Suprapubic skin (tissue), 4 donors: ENCODE measurements around the gene PIK3CA. TPM values are rescaled to one million over a fixed set of nuclear protein-coding genes. Genes with fewer than 3 reads are reported as not detected.

ENCODE experiments used
- DNase-seq, 2 donors: peaks; one replicate each; pipeline ENCODE4 v3.0.0-alpha.2; 2019; ENCODE audit warnings: low spot score in 2 of 2
- H3K27ac ChIP-seq: fragments of 200-600 bp; sonication (generic); one replicate; pipeline ENCODE4 v1.5.1; 2019
- H3K27me3 ChIP-seq: fragments of 200-600 bp; sonication (generic); one replicate; pipeline ENCODE4 v1.5.1; 2019
- H3K36me3 ChIP-seq: fragments of 200-600 bp; sonication (generic); one replicate; pipeline ENCODE4 v1.5.1; 2019
- H3K4me1 ChIP-seq: fragments of 200-600 bp; sonication (generic); one replicate; pipeline ENCODE4 v1.5.1; 2019
- H3K4me3 ChIP-seq: fragments of 200-600 bp; sonication (generic); one replicate; pipeline ENCODE4 v1.5.1; 2019; ENCODE audit warnings: mild to moderate bottlenecking
- H3K9me3 ChIP-seq: fragments of 200-600 bp; sonication (generic); one replicate; pipeline ENCODE4 v1.5.1; 2019
- CTCF ChIP-seq, 2 donors: fragments of 200-600 bp in 1 of 2; fragments of 450-650 bp in 1 of 2; sonication (generic) in 1 of 2; IDR thresholded peaks; one replicate each; pipeline ENCODE4 v1.5.1; 2016 to 2019; ENCODE audit warnings: antibody characterized with exemption in 2 of 2, mild to moderate bottlenecking in 1 of 2, moderate library complexity in 1 of 2
- EP300 ChIP-seq: sonication (generic); formaldehyde crosslinking; IDR thresholded peaks from one replicate; pipeline ENCODE4 v1.6.1; 2017; ENCODE audit warnings: antibody characterized with exemption
- POLR2A ChIP-seq, 2 donors: fragments of 450-650 bp; IDR thresholded peaks; one replicate each; pipeline ENCODE4 v1.6.1; 2017; ENCODE audit warnings: antibody characterized with exemption in 2 of 2, mild to moderate bottlenecking in 2 of 2, moderate library complexity in 2 of 2
- POLR2AphosphoS5 ChIP-seq, 3 donors: sonication (generic); formaldehyde crosslinking; IDR thresholded peaks; one replicate each; pipeline ENCODE4 v1.6.1; 2017; ENCODE audit warnings: antibody characterized with exemption in 3 of 3
- WGBS: methylation state at CpG from one replicate; pipeline ENCODE4 v1.1.5; 2018; 5-methylcytosine and 5-hydroxymethylcytosine counted together
- total RNA-seq, 4 donors: library from RNA; depleted of rRNA; stranded (reverse); fragments of >200 nt; gene quantifications; one replicate each; pipeline ENCODE4 v1.1.0, GENCODE V29; 2016

Gene PIK3CA
- total RNA-seq, 4 donors from 2014 or later, result 14.8 to 26.6 (median 18.6) TPM

- H3K27ac ChIP-seq, result no peak overlapping the region
- H3K27me3 ChIP-seq, result no peaks in the 10 kb centered on the region
- peaks cover 24% of the 10 kb centered on the region for H3K4me1 ChIP-seq
- no peaks in the 10 kb centered on the region for H3K36me3 ChIP-seq
- H3K9me3 ChIP-seq, result no peaks in the 10 kb centered on the region
- 75% methylated on average over 6 of the region's 6 CpGs for WGBS
- TF ChIP-seq POLR2A (IDR thresholded peaks at IDR 0.05), result no peak
- no peak for TF ChIP-seq EP300
- TF ChIP-seq POLR2AphosphoS5 (IDR thresholded peaks at IDR 0.05), result no peak
- no peak for TF ChIP-seq CTCF (IDR thresholded peaks at IDR 0.05)
- H3K4me3 ChIP-seq, result no peak overlapping the region
- no peak for DNase-seq
These were observed 10.3 kb downstream of the PIK3CA start for GRCh38 chr3:179158336-179159039.

GRCh38 chr3:179163503-179163902 lies 15.3 kb downstream of the PIK3CA start:
- H3K36me3 ChIP-seq, result no peaks in the 10 kb centered on the region
- TF ChIP-seq CTCF (IDR thresholded peaks at IDR 0.05) (no peak), POLR2A (IDR thresholded peaks at IDR 0.05) (no peak), POLR2AphosphoS5 (IDR thresholded peaks at IDR 0.05) (no peak), EP300 (no peak)
- DNase-seq, result no peak
- no peak overlapping the region for H3K4me3 ChIP-seq
- H3K9me3 ChIP-seq, result no peaks in the 10 kb centered on the region
- no peak overlapping the region for H3K27ac ChIP-seq
- peaks cover 4% of the 10 kb centered on the region for H3K4me1 ChIP-seq
- no peaks in the 10 kb centered on the region for H3K27me3 ChIP-seq

- Histone ChIP-seq H3K4me3 (no peak overlapping the region), H3K27me3 (no peaks in the 10 kb centered on the region), H3K4me1 (peaks cover 4% of the 10 kb centered on the region), H3K9me3 (no peaks in the 10 kb centered on the region), H3K27ac (no peak overlapping the region), H3K36me3 (no peaks in the 10 kb centered on the region)
- DNase-seq, result no peak
- TF ChIP-seq POLR2AphosphoS5 (IDR thresholded peaks at IDR 0.05) (no peak), CTCF (IDR thresholded peaks at IDR 0.05) (no peak), POLR2A (IDR thresholded peaks at IDR 0.05) (no peak), EP300 (no peak)
These were observed 16.7 kb downstream of the PIK3CA start for GRCh38 chr3:179164857-179165256.

GRCh38 chr3:179166561-179167201 lies 18.5 kb downstream of the PIK3CA start:
- 19% methylated on average over 2 of the region's 2 CpGs for WGBS
- TF ChIP-seq CTCF (IDR thresholded peaks at IDR 0.05) (no peak), POLR2AphosphoS5 (IDR thresholded peaks at IDR 0.05) (no peak), POLR2A (IDR thresholded peaks at IDR 0.05) (no peak), EP300 (no peak)
- Histone ChIP-seq H3K27ac (no peak overlapping the region), H3K4me1 (no peaks in the 10 kb centered on the region), H3K27me3 (no peaks in the 10 kb centered on the region), H3K9me3 (no peaks in the 10 kb centered on the region), H3K36me3 (no peaks in the 10 kb centered on the region), H3K4me3 (no peak overlapping the region)
- no peak for DNase-seq

- WGBS, result 78% methylated on average over 2 of the region's 2 CpGs
- no peak for TF ChIP-seq POLR2AphosphoS5 (IDR thresholded peaks at IDR 0.05)
- TF ChIP-seq POLR2A (IDR thresholded peaks at IDR 0.05), result no peak
- TF ChIP-seq CTCF (IDR thresholded peaks at IDR 0.05), result no peak
- TF ChIP-seq EP300, result no peak
- H3K27ac ChIP-seq, result no peak overlapping the region
- H3K9me3 ChIP-seq, result no peaks in the 10 kb centered on the region
- no peaks in the 10 kb centered on the region for H3K27me3 ChIP-seq
- DNase-seq, result no peak
- H3K4me1 ChIP-seq, result no peaks in the 10 kb centered on the region
- no peak overlapping the region for H3K4me3 ChIP-seq
- H3K36me3 ChIP-seq, result no peaks in the 10 kb centered on the region
These were observed 20.8 kb downstream of the PIK3CA start for GRCh38 chr3:179168918-179169317.
